ENCODE measurements around the gene TMEM179.

DNA sequence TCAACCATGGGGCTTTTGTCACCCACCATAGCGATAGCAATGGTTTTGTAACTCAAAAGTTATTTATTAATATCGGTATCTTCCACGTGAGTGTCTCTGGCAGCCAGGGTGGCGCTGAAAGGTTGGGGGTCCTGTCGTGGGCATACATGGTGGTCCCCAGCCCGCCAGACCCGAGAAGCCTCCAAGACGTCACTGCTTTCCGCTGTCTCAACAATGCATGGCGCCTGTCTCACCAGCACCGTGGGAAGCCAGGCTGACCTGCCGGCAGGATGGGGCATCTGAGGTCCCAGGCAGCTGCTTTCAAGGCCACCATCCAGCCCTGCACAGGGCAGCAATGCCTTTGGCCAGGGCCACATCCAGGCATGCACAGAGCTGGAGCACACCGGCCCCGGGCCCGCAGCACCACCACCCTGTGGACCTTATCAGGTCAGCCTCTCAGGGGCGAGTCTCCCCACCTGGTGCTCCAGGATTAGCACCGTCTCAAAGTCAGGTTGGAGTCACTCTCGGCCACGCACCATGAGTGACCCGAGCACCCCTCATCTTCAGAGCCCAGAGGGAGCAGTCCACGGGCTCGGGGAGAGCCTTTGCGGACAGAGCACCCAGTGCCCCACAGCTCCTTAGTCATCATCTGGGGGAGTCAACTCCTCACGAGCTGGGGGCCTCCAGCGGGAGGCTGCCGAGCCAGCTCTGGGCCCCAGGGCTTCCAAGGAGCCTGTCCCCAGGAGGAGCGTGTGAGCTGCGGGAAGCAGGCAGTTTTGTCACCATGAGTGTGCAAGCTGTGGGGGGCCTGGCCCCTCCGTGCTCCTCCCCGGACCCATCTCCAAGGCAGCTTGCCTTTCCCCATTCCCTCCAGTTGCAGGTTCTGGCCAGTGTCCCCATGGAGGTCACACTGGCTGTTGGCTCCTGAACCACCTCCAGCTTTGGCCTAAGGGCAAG lies 39.6 kb downstream of the TMEM179 start:
- no peak for TF ChIP-seq POLR2A (IDR thresholded peaks at IDR 0.05)
- TF ChIP-seq, protein P1, sequence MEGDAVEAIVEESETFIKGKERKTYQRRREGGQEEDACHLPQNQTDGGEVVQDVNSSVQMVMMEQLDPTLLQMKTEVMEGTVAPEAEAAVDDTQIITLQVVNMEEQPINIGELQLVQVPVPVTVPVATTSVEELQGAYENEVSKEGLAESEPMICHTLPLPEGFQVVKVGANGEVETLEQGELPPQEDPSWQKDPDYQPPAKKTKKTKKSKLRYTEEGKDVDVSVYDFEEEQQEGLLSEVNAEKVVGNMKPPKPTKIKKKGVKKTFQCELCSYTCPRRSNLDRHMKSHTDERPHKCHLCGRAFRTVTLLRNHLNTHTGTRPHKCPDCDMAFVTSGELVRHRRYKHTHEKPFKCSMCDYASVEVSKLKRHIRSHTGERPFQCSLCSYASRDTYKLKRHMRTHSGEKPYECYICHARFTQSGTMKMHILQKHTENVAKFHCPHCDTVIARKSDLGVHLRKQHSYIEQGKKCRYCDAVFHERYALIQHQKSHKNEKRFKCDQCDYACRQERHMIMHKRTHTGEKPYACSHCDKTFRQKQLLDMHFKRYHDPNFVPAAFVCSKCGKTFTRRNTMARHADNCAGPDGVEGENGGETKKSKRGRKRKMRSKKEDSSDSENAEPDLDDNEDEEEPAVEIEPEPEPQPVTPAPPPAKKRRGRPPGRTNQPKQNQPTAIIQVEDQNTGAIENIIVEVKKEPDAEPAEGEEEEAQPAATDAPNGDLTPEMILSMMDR (IDR thresholded peaks at IDR 0.05), result no peak
